ENCODE data around the gene AGAP2. TPM values are rescaled to one million over a fixed set of nuclear protein-coding genes. Genes with fewer than 3 reads are reported as not detected.

The AGAP2 gene
- total RNA-seq, 4 donors from 2014 or later = 0.55 to 1.6 (median 1.3) TPM

- TF ChIP-seq CTCF (IDR thresholded peaks at IDR 0.05) = no peak
- TF ChIP-seq POLR2A (IDR thresholded peaks at IDR 0.05) = no peak
- WGBS, 2 donors = 83 to 88% methylated on average over 13 of the region's 13 CpGs
- intact Hi-C loops (cut with DNase I; ENCODE audit: low total_unique reads) = no loop called here
- no peak overlapping the region for H3K4me3 ChIP-seq (ENCODE audit: low read depth, poor library complexity, severe bottlenecking)
- DNase-seq (ENCODE audit: low spot score in 2 of 2) = no peak
These were observed 8.0 kb downstream of the AGAP2 start for GRCh38 chr12:57730336-57731067.

- 48 to 49% methylated on average over 5 of the region's 5 CpGs for WGBS, 2 donors
These were observed 9.2 kb downstream of the AGAP2 start for GRCh38 chr12:57729321-57729844.

GRCh38 chr12:57727758-57728395 is 10.7 kb downstream of the AGAP2 start:
- DNase-seq (ENCODE audit: low spot score in 2 of 2) = peak in 1 of 2 donors; percentile 54
- intact Hi-C loops (cut with DNase I; ENCODE audit: low total_unique reads) = no loop called here
- 68 to 76% methylated on average over 21 of the region's 21 CpGs for WGBS, 2 donors
- no peak overlapping the region for H3K4me3 ChIP-seq (ENCODE audit: low read depth, poor library complexity, severe bottlenecking)
- TF ChIP-seq POLR2A (IDR thresholded peaks at IDR 0.05) = no peak
- TF ChIP-seq CTCF (IDR thresholded peaks at IDR 0.05) = no peak

More at GRCh38 chr12:57729321-57729844, 9.2 kb downstream of the AGAP2 start:
- H3K4me3 ChIP-seq (ENCODE audit: low read depth, poor library complexity, severe bottlenecking) = no peak overlapping the region
- peak in 1 of 2 donors; percentile 82 for DNase-seq (ENCODE audit: low spot score in 2 of 2)
- intact Hi-C loops (cut with DNase I; ENCODE audit: low total_unique reads) = no loop called here
- TF ChIP-seq POLR2A (IDR thresholded peaks at IDR 0.05) = no peak
- no peak for TF ChIP-seq CTCF (IDR thresholded peaks at IDR 0.05)

- DNase-seq (ENCODE audit: low spot score in 2 of 2) = peak; percentile 19 to 88
- intact Hi-C loops (cut with DNase I; ENCODE audit: low total_unique reads) = no loop called here
- WGBS, 2 donors = 37 to 66% methylated on average over 44 to 56 of the region's 76 CpGs
- no peak for TF ChIP-seq CTCF (IDR thresholded peaks at IDR 0.05)
- TF ChIP-seq POLR2A (IDR thresholded peaks at IDR 0.05) = no peak
- peak overlapping the region; percentile 76 for H3K4me3 ChIP-seq (ENCODE audit: low read depth, poor library complexity, severe bottlenecking)
These were observed 11.4 kb downstream of the AGAP2 start for GRCh38 chr12:57726884-57727757.

- no peak for TF ChIP-seq POLR2A (IDR thresholded peaks at IDR 0.05)
- TF ChIP-seq CTCF (IDR thresholded peaks at IDR 0.05) = peak in 1 of 3 donors; percentile 59
- 19 to 31% methylated on average over 31 to 60 of the region's 79 CpGs for WGBS, 2 donors
- peak overlapping the region; percentile 76 for H3K4me3 ChIP-seq (ENCODE audit: low read depth, poor library complexity, severe bottlenecking)
- DNase-seq (ENCODE audit: low spot score in 2 of 2) = peak; percentile 78 to 96
- intact Hi-C loops (cut with DNase I; ENCODE audit: low total_unique reads) = no loop called here
These were observed 12.2 kb downstream of the AGAP2 start for GRCh38 chr12:57726151-57726883.
